Measurements from ENCODE around the gene BSPRY.

GRCh38 chr9:113393281-113393680, 43.9 kb downstream of the BSPRY start:
- TF ChIP-seq EZH2phosphoT487 (IDR thresholded peaks at IDR 0.05; ENCODE audit: borderline replicate concordance) (no peak), CTCF (conservative IDR thresholded peaks at IDR 0.05; ENCODE audit: low read length) (no peak)

Data from Loucy (cell line).